HG03175 (cell line): ENCODE results near the gene TYMS.

Experiments used
- ATAC-seq: cut with Tn5 transposase; IDR thresholded peaks from one replicate; pipeline ENCODE4 v1.9.1; 2021; ENCODE audit warnings: mild to moderate bottlenecking, moderate library complexity; ENCODE audit not compliant: unreplicated experiment

Gene TYMS

DNA sequence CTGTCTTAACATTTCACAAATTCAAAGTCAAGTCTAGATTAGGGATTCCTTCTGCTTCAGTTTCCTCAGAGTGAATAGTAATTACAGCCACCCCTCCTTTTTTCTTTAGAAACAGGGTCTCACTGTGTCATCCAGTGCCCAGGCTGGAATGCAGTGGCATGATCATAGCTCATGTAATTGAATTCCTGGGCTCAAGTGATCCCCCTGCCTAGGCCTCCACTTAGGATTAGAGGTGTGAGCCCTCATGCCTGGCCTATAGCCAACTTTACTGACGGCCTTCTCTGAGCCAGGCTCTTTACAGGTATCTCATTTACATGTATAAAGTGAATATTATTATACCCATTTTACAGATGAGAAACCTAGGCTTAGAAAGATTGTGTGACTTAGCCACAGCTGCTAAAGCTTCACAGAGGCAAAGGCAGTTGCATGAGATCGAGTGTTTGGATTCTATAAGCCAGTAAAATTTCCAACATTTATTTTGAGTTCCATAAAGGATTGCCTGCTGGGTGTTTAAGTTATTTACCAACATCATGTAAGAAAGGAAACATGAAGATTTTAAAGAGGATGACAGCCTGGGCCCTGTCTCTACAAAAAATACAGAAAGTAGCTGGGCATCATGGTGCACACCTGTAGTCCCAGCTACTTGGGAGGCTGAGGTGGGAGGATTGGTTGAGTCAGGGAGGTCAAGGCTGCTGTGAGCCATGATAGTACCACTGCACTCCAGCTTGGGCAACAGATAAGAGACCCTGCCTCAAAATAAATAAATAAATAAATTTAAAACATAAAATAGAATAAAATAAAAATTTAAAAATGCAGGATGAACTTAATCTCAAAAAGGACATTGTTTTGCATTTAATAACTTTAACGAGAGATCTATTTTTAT, 53.2 kb downstream of the TYMS start:
- ATAC-seq, result no peak

DNA sequence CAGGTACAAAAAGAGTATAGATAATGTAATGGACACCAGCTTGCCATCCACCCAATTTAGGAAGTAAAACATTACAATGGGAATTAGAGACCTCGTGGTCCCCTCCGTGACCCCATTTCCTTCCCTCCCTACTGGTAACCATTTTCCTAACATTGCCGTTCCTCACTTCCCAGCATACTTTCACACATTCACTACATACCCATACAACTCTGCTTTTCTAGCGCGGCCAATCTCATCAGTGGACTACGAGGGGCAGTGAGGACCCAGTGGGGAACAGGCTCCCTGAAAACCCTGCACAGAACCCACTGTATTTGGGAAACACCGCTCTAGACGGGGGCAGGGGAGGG, 53.8 kb downstream of the TYMS start:
- ATAC-seq, result peak; percentile 4

GRCh38 chr18:711657-712400, 54.4 kb downstream of the TYMS start:
- peak; percentile 67 for ATAC-seq

DNA sequence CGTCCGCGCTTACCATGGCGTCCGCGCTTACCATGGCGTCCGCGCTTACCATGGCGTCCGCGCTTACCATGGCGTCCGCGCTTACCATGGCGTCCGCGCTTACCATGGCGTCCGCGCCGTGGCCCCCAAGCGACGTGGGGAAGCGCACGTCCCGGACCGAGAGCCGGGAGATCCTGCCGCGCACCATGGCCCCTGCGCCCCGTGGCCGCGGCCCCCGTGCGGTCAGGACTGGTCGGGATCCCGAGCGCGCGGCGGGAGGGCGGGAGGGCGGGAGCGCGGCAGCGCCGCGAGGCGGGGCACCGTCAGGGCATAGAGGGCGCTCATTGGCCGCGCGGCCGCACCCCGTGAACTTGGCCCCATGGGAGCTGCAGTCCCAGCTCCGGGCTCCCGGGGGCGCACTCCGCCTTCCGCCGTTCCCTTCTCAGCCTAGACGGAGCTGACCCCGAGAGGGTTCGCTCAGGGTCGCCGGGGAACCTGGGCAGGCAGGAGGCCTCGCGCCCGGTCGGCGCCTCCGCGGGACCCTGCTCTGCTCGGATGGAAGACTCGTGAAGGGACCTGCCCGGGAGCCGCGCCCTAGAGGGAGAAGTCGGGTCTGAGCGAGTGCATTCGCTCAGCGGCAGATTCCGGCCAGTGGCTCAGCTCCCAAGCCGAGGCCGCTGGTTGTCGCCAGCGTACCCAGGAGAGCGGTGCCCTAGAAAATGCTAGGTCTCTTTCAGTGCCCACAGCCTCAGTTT, 55.1 kb downstream of the TYMS start, which contains the start of gene ENOSF1:
TSS of gene ENOSF1 (minus strand) at position 230 of the 734 bp plus-strand sequence. CDS start at position 187, 43 bp downstream.
- ATAC-seq, result peak; percentile 92

DNA sequence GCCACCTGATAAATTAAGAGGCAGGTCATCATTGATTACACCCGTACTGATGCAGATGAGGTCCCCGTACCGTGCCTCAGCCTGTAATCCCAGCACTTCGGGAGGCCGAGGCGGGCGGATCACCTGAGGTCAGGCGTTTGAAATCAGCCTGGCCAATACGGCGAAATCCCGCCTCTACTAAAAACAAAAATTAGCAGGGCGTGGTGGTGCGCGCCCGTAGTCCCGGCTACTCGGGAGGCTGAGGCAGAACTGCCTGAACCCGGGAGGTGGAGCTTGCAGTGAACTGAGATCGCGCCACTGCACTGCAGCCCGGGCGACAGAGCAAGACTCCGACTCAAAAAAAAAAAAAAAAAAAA, 55.7 kb downstream of the TYMS start:
- no peak for ATAC-seq

DNA sequence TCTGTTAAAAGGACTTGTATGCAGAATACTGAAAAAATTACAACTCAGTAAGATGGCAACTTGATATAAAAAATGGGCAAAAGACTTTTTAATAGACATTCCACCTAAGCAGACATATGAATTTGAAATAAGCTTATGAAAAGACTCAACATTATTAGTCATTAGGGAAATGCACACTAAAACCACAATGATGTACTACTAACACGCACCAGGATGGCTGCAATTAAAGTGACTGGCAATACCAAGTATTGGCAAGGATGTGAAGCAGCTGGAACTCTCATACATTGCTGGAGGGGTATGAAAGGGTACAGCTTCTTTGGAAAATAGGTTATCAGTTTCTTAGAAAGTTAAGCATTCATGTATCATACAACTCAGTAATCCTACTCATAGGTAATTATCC, 58.2 kb downstream of the TYMS start:
- ATAC-seq, result no peak

- no peak for ATAC-seq
These were observed 59.5 kb downstream of the TYMS start for GRCh38 chr18:717003-717402.
